A673 (cell line): ENCODE results near the gene DZIP3.

Source experiments
- CTCF ChIP-seq: fragments of 300-800, 200-600 bp; sonication (generic); conservative IDR thresholded peaks from 2 replicates; pipeline ENCODE4 v1.5.1; 2017; ENCODE audit warnings: low read depth, mild to moderate bottlenecking, antibody characterized with exemption, low read length, moderate library complexity, mixed read lengths
- EZH2 ChIP-seq: fragments of 200-600 bp; sonication (generic); IDR thresholded peaks from 2 replicates; pipeline ENCODE4 v1.6.1; 2017; ENCODE audit warnings: borderline replicate concordance, low read depth, mild to moderate bottlenecking, mixed read lengths, antibody characterized with exemption, low read length; ENCODE audit not compliant: poor library complexity, severe bottlenecking

GRCh38 chr3:108552267-108553159 lies 37.0 kb upstream of the DZIP3 start:
- TF ChIP-seq CTCF, result peak; percentile 58
- no peak for TF ChIP-seq EZH2
